CD14-positive monocyte (primary cell): ENCODE results near the gene NRXN3. TPM values are rescaled to one million over a fixed set of nuclear protein-coding genes. Genes with fewer than 3 reads are reported as not detected.

ENCODE experiments used
- DNase-seq, 3 donors: peaks; one replicate each; pipeline ENCODE4 v3.0.0-alpha.2; 2011 to 2022
- H2AFZ ChIP-seq: 2 replicates; pipeline ENCODE4 v1.6.0; 2012; ENCODE audit warnings: mild to moderate bottlenecking, low read depth, low read length, inconsistent platforms; ENCODE audit not compliant: insufficient read depth, poor library complexity, severe bottlenecking
- H3K27ac ChIP-seq, 2 donors: 1 replicate in 1 of 2; 2 replicates in 1 of 2; pipeline ENCODE4 v1.5.1; 2012 to 2013; ENCODE audit warnings: low read length in 2 of 2, control low read depth in 1 of 2, inconsistent platforms in 1 of 2, low read depth in 1 of 2, mild to moderate bottlenecking in 1 of 2
- H3K27me3 ChIP-seq, 2 donors: one replicate each; pipeline versions ENCODE4 v1.6.0 to v1.6.1; 2011 to 2013; ENCODE audit warnings: low read length in 2 of 2; ENCODE audit not compliant: control insufficient read depth in 2 of 2, insufficient read depth in 2 of 2
- H3K36me3 ChIP-seq, 2 donors: replicated peaks in 1 of 2; 1 replicate in 1 of 2; 2 replicates in 1 of 2; pipeline versions ENCODE4 v1.5.1 to v1.6.1; 2012 to 2013; ENCODE audit warnings: low read length in 2 of 2, control low read depth in 1 of 2, inconsistent platforms in 1 of 2, mild to moderate bottlenecking in 1 of 2; ENCODE audit not compliant: insufficient read depth in 2 of 2, control insufficient read depth in 1 of 2
- H3K4me1 ChIP-seq, 2 donors: 1 replicate in 1 of 2; 2 replicates in 1 of 2; pipeline versions ENCODE4 v1.5.1 to v1.6.1; 2012 to 2013; ENCODE audit warnings: low read length in 2 of 2, control low read depth in 1 of 2, inconsistent platforms in 1 of 2, mild to moderate bottlenecking in 1 of 2, moderate library complexity in 1 of 2; ENCODE audit not compliant: insufficient read depth in 2 of 2, control insufficient read depth in 1 of 2
- H3K4me2 ChIP-seq: replicated peaks from 2 replicates; pipeline ENCODE3; 2012; ENCODE audit warnings: low read length, moderate library complexity, mild to moderate bottlenecking; ENCODE audit not compliant: poor library complexity, severe bottlenecking; ENCODE audit errors: extremely low read depth
- H3K4me3 ChIP-seq, 3 experiments: fragments of 200-600 bp in 1 of 3; sonication (generic) in 1 of 3; replicated peaks in 1 of 3; 1 replicate in 2 of 3; 2 replicates in 1 of 3; pipeline ENCODE4 v1.5.1; 2011 to 2013; ENCODE audit warnings: low read length in 3 of 3, mild to moderate bottlenecking in 3 of 3, control low read depth in 2 of 3, low read depth in 2 of 3, inconsistent platforms in 1 of 3, moderate library complexity in 1 of 3
- H3K79me2 ChIP-seq: 2 replicates; pipeline ENCODE4 v1.6.0; 2012; ENCODE audit warnings: mild to moderate bottlenecking, control low read depth, inconsistent platforms, low read length, moderate library complexity; ENCODE audit not compliant: insufficient read depth
- H3K9ac ChIP-seq: 2 replicates; pipeline ENCODE4 v1.6.0; 2017; ENCODE audit warnings: low read length, mild to moderate bottlenecking; ENCODE audit not compliant: insufficient read depth, poor library complexity, severe bottlenecking
- H3K9me3 ChIP-seq, 2 donors: replicated peaks in 1 of 2; 1 replicate in 1 of 2; 2 replicates in 1 of 2; pipeline versions ENCODE4 v1.5.1 to v1.6.1; 2012 to 2013; ENCODE audit warnings: low read length in 2 of 2, control low read depth in 1 of 2; ENCODE audit not compliant: control insufficient read depth in 1 of 2, insufficient read depth in 1 of 2
- H4K20me1 ChIP-seq: 2 replicates; pipeline ENCODE4 v1.6.0; 2012; ENCODE audit warnings: mild to moderate bottlenecking, low read length, control low read depth, moderate library complexity; ENCODE audit not compliant: insufficient read depth
- H3K27ac Mint-ChIP-seq, 7 donors: one replicate each; pipeline ENCODE4 v1.8.0; 2020; ENCODE audit warnings: mild to moderate bottlenecking in 7 of 7, mixed read lengths in 7 of 7, moderate library complexity in 6 of 7, inconsistent platforms in 2 of 7
- H3K27me3 Mint-ChIP-seq, 3 donors: one replicate each; pipeline ENCODE4 v1.8.0; 2021 to 2022; ENCODE audit warnings: low read depth in 3 of 3, mild to moderate bottlenecking in 3 of 3, mixed read lengths in 3 of 3, moderate library complexity in 3 of 3, inconsistent platforms in 1 of 3
- H3K36me3 Mint-ChIP-seq, 2 donors: one replicate each; pipeline ENCODE4 v1.8.0; 2020; ENCODE audit warnings: mixed read lengths in 2 of 2, inconsistent platforms in 1 of 2, mild to moderate bottlenecking in 1 of 2
- H3K4me1 Mint-ChIP-seq: one replicate; pipeline ENCODE4 v1.8.0; 2020; ENCODE audit warnings: mild to moderate bottlenecking, mixed read lengths
- H3K4me3 Mint-ChIP-seq, 2 donors: one replicate each; pipeline ENCODE4 v1.8.0; 2020; ENCODE audit warnings: mild to moderate bottlenecking in 2 of 2, mixed read lengths in 2 of 2, moderate library complexity in 1 of 2
- H3K9me3 Mint-ChIP-seq, 7 donors: one replicate each; pipeline ENCODE4 v1.8.0; 2020 to 2022; ENCODE audit warnings: mixed read lengths in 7 of 7, mild to moderate bottlenecking in 6 of 7, moderate library complexity in 6 of 7, inconsistent platforms in 2 of 7
- WGBS: methylation state at CpG from one replicate; pipeline ENCODE4 v1.1.5; 2013; ENCODE audit warnings: missing lambda C conversion rate; ENCODE audit not compliant: insufficient coverage; 5-methylcytosine and 5-hydroxymethylcytosine counted together
- intact Hi-C, 2 donors: fragments of 100-400 bp; cut with micrococcal nuclease; formaldehyde crosslinking; loops; one replicate each; pipeline versions ENCODE4 v1.15.0 to v1.15.1; 2023
- polyA plus RNA-seq, 3 donors: library from polyadenylated mRNA; depleted of rRNA in 1 of 3; unstranded in 2 of 3; stranded (reverse) in 1 of 3; fragments of 300-500 nt in 2 of 3; fragments of >200 nt in 1 of 3; fragmentation: Illumina TruSeq in 2 of 3; gene quantifications; 1 replicate in 2 of 3; 2 replicates in 1 of 3; pipeline ENCODE4 v1.2.3, GENCODE V29; 2012 to 2021
- TF ChIP-seq, protein P1 (sequence below): fragments of 200-600 bp; IDR thresholded peaks from one replicate; pipeline ENCODE4 v1.8.0; 2022; ENCODE audit warnings: antibody characterized with exemption, mild to moderate bottlenecking

Gene NRXN3
- polyA plus RNA-seq, 3 donors, result not detected

DNA sequence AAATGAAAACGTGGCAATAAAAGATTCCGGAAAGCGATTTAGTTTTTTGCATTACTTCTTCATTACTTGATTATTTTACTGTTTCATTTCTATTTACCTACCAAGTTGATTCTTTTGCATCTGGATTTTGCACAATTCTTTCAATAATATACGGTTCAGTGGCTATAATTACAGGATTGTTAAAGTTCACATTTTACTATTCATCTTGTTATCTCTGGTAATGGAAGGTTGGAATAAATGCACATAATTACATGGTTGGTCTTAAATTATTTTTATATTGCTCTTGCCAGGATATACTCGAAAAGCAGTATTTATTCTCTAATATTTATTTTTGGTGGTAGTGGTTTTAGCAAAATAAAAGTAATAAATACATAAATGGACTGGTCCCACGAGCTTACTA, 1203.3 kb downstream of the NRXN3 start:
- no peaks in the 10 kb centered on the region for H3K4me1 Mint-ChIP-seq
- no peak overlapping the region for H3K27ac Mint-ChIP-seq
- DNase-seq, result no peak
- WGBS, result no CpG with 5 or more reads among the region's 6 CpGs
- peaks cover 0 to 5% (median 0%) of the 10 kb centered on the region in 7 donors for H3K9me3 Mint-ChIP-seq
- Histone ChIP-seq H3K9me3 (no peaks in the 10 kb centered on the region), H3K4me2 (no peak overlapping the region), H3K36me3 (no peaks in the 10 kb centered on the region), H3K9ac (no peak overlapping the region), H3K4me3 (no peak overlapping the region), H2AFZ (no peak overlapping the region), H3K79me2 (no peaks in the 10 kb centered on the region), H3K27me3 (no peaks in the 10 kb centered on the region), H4K20me1 (no peaks in the 10 kb centered on the region), H3K4me1 (no peaks in the 10 kb centered on the region), H3K27ac (no peak overlapping the region)
- intact Hi-C loops, result no loop called here
- H3K27me3 Mint-ChIP-seq, result peaks cover 0 to 3% (median 0%) of the 10 kb centered on the region in 3 donors
- TF ChIP-seq, protein P1, sequence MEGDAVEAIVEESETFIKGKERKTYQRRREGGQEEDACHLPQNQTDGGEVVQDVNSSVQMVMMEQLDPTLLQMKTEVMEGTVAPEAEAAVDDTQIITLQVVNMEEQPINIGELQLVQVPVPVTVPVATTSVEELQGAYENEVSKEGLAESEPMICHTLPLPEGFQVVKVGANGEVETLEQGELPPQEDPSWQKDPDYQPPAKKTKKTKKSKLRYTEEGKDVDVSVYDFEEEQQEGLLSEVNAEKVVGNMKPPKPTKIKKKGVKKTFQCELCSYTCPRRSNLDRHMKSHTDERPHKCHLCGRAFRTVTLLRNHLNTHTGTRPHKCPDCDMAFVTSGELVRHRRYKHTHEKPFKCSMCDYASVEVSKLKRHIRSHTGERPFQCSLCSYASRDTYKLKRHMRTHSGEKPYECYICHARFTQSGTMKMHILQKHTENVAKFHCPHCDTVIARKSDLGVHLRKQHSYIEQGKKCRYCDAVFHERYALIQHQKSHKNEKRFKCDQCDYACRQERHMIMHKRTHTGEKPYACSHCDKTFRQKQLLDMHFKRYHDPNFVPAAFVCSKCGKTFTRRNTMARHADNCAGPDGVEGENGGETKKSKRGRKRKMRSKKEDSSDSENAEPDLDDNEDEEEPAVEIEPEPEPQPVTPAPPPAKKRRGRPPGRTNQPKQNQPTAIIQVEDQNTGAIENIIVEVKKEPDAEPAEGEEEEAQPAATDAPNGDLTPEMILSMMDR, result no peak
- no peaks in the 10 kb centered on the region for H3K36me3 Mint-ChIP-seq
- H3K4me3 Mint-ChIP-seq, result no peak overlapping the region

DNA sequence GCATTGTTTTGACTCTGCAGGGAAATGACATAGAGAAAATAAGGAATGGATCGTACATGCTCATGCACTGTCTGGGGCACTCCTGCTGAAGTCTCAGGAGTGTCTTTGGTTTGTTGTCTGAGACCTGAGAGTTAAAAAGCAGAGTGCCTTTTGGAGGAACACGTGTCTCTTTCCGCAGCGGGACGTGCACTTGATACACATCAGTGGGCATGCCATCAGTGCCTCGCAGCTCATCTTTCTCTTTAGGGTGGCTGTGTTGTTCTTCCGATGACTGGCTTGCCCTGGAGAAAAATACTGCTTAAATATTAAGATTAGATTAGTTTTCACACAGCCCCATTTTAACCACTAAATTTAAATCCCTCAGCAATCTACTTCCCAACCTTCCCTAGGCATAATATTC, 1205.2 kb downstream of the NRXN3 start:
- H3K4me1 ChIP-seq, result no peaks in the 10 kb centered on the region
- peaks cover 0 to 3% (median 0%) of the 10 kb centered on the region in 3 donors for H3K27me3 Mint-ChIP-seq
- H3K4me3 Mint-ChIP-seq, result no peak overlapping the region
- no peak overlapping the region for H3K27ac ChIP-seq
- no peak overlapping the region for H3K27ac Mint-ChIP-seq
- TF ChIP-seq, protein P1, result no peak
- no peaks in the 10 kb centered on the region for H3K36me3 ChIP-seq
- WGBS, result 69% methylated on average over 5 of the region's 7 CpGs
- H3K4me1 Mint-ChIP-seq, result no peaks in the 10 kb centered on the region
- H3K79me2 ChIP-seq, result no peaks in the 10 kb centered on the region
- no peak overlapping the region for H3K4me3 ChIP-seq
- H3K4me2 ChIP-seq, result no peak overlapping the region
- H3K9ac ChIP-seq, result no peak overlapping the region
- H3K36me3 Mint-ChIP-seq, result no peaks in the 10 kb centered on the region
- peaks cover 0 to 6% (median 0%) of the 10 kb centered on the region in 7 donors for H3K9me3 Mint-ChIP-seq
- intact Hi-C loops, result no loop called here
- no peak for DNase-seq
- no peaks in the 10 kb centered on the region for H3K9me3 ChIP-seq
- H3K27me3 ChIP-seq, result no peaks in the 10 kb centered on the region
- H4K20me1 ChIP-seq, result no peaks in the 10 kb centered on the region
- H2AFZ ChIP-seq, result no peak overlapping the region
